HG03103 (cell line): Measurements from ENCODE around the gene PIBF1.
"Not testable (repeated sequence)": the region's sequence is repeated elsewhere in the genome, so short reads cannot be mapped to it uniquely, and the experiment has no call there.

Experiments
- ATAC-seq: cut with Tn5 transposase; IDR thresholded peaks from one replicate; pipeline ENCODE4 v1.9.1; 2021; ENCODE audit warnings: low read depth; ENCODE audit not compliant: unreplicated experiment

Gene PIBF1

DNA sequence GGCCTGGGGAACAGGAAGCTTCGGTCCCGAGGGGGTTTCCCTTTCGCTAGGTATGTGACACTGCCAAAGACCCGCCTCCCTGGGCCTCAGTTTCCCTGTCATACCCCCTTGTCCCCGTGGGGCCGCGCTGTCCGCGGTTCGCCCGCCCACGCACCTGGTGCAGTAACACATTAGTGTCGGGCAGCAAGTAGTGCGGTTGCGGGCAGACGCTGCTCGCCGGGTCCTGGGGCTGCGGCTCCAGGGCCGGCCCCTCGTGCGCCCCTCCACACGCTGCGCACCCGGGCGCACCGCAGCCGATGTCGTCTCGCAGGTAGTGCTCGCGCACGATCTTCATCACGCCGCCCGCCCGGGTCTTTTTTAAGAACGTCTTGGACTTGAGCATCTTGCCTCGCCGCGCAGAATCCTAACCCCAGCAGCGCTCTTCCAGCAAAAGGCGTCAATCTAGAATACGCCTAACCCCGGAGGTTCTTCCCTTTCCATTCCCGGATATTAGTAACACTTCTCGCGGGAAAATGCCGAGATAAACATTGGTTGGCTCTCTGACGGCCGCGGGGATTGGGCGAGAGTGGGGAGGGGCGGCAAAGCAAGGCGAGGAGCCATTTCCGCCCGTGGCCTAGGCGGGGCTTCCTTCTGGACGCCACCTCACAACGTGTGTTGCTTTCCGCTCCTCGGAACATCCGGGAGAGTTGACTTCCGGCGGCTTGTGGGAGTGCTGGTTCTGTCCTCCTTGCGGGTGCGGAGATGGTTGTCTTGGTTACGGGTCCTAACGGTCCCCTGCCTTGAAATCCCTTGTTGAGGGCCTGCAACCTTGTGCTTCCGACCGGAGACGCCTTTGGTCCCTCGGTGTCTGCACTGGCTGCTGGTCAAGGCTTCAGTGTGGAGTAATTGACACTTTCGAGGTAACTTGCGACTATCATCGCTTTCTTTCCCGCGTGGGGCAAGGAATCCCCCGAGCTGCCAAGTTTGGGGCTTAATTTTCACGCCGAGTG lies at the start of gene PIBF1, which contains the start of gene DIS3:
TSS of gene PIBF1 (plus strand) at position 683 of the 989 bp plus-strand sequence. CDS start 1,337 bp downstream, outside the sequence.
TSS of gene DIS3 (minus strand) at position 450 of the 989 bp plus-strand sequence. CDS start at position 382, 68 bp downstream.
- ATAC-seq = peak; percentile 95

DNA sequence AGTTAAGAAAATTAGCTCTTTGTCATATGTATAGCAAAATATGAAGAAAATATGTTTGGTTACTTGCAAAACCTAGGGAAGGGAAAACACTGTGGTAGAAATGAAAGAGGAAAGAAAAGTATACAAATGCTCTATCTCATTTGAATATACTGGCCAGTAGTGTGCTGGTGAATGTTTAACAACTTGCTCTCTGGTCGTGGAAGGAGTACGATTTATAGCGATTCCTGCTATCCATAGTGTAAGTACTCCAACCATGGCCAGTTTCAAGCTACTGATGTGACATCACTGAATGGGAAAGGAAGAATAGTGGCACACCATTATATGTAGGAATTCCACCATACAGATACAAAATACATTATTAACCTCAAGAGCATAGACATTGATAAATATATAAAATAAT lies 44.9 kb upstream of the PIBF1 start:
- no peak for ATAC-seq

DNA sequence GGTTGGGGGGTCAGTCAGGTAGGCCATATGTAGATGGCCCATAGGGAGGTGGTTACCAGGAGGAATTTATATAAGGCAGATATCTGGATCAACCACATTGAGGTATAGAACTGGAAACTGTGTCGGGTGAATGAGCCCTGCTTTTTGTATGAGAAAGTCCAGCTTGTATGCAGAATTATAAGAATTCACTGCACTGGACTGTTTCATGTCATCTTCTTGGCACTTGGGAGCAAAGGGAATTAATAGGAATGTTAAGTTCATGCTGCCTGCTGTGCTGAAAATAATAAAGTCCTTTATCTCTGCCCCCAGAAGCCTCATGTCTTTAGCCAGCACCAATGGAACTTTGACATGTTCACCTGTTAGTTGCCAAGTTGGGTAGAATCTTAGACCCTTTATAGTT lies 41.9 kb upstream of the PIBF1 start:
- no peak for ATAC-seq

GRCh38 chr13:72745260-72745659 lies 36.7 kb upstream of the PIBF1 start:
- no peak for ATAC-seq

- no peak for ATAC-seq
Measured at GRCh38 chr13:72751220-72751619, 30.7 kb upstream of the PIBF1 start.

- ATAC-seq = no peak
Measured at GRCh38 chr13:72754111-72754510, 27.8 kb upstream of the PIBF1 start.

GRCh38 chr13:72757792-72758535 lies 24.0 kb upstream of the PIBF1 start:
- ATAC-seq = no peak

GRCh38 chr13:72760189-72760588 lies 21.7 kb upstream of the PIBF1 start:
- ATAC-seq = no peak

DNA sequence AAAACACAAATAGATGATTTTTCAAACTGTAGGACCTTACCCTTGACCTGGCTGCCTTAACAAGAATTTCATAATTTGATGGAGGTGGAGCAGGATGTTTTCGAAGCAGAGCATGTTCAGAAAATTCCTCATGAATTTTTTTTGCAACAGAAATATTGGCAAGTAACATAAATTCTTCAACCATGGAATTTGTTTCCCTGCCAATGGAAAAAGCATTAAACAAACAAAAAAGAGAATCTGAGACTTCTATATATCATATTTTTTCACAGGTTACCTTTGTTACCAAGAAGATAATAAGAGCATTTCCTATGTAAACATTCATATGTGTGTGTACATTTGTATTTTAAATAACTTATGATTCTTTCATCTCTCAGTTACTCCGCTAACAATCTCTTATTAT lies 18.5 kb upstream of the PIBF1 start:
- ATAC-seq = no peak

DNA sequence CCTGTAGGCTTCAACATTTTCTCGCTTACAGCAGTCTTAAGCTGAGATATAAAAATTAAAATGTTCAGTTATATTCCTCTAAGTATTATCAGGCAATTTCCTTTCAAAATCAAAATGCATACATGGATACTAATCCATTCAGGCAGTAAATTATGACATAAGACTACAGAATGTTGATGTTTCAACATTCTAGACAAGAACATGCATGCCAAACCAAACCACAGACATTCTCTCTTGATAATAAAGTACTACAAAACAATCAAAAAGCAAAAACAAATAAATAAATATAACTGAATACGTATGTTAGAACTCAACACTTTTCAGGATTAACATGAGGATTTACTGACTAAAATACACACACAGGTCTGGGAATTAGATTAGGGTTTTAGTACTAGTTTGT lies 7.9 kb upstream of the PIBF1 start:
- ATAC-seq = no peak

- no peak for ATAC-seq
Measured at GRCh38 chr13:72782717-72783116, 784 bp downstream of the PIBF1 start.

- not testable (repeated sequence) for ATAC-seq
Measured at GRCh38 chr13:72784679-72785078, 2.7 kb downstream of the PIBF1 start.

DNA sequence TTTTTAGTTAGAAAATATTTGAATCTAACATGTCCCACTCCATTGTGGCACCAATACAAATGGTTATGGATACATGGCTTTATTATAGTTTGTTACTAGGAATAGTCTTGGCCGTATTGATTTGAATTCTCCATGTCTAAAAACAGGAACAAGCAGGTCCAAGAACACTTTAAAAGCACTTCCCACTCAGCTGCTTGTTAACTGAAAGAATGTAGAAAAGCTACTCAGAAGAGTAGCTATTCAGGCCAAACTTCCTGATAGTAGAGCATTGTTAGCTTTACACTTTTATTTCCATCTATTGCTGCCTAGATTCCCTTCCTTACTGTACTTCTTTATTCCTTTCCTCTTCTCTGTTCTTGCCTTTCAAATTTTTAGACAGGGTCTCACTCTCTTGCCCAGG lies 6.9 kb downstream of the PIBF1 start:
- no peak for ATAC-seq

DNA sequence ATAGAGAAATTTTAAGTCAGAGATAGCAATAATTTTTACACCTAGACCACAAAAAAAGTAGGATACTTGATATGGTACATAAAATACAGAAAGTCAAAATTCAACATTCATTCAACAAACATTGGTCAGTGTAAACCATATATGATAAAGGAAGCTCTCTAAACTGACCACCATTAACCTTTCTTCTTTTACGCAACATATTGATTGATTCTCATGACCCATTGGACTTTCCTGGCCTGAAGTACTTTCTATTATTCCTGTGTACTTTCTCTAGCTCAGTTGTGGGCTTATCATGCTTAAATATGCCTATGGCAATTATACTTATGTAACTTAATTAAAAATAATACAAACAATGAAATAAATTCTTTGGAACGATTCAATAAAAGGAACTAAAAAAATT lies 10.7 kb downstream of the PIBF1 start:
- ATAC-seq = no peak

- no peak for ATAC-seq
Measured at GRCh38 chr13:72798817-72799216, 16.9 kb downstream of the PIBF1 start.

DNA sequence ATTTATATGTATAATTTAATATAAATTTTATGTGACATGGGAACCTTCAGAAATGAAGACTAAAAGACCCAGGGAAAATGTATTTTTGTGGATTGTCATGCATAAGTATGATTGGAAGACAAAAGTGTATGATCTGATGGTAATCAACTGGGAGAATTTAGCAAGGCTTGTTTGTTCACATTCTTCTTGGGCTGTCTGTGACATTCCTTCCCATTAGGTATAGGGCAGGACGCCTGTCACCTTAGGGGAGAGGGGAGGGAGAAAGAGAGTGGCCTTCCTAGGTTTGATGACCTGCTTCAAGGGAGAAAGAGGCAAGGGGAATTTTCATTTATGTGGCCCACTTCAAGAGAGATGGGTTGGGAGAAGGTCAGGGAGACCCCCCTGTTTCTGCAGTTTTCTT lies 22.4 kb downstream of the PIBF1 start:
- no peak for ATAC-seq

DNA sequence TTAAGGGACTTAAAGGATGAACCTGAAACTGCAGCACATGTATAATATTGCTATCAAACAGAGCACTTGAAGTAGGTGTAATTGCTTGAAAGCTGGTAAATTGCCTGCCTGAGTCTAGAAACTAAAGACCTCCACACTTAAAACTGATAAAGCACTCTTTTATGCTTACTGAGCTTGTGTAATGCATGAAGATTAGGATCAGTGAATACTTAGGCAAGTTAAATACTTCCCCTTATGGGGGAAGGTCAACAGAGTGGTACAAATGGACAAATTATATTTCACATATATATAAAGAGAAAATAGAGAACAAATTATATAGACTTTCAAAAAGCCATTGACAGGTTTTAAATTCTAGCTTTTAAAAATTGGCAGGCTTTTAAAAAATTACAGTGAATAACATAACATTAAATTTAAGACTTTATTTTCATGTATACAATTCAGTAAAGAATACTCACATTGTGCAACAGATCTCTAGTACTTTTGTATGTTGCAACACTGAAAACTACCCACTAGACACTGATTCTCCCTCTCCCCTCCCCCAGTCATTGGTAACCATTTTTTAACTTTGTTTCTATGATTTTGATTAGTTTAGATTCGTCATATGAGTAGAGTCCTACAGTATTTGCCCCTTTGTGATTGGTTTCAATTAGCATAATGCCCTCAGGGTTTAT lies 23.9 kb downstream of the PIBF1 start:
- ATAC-seq = no peak

- ATAC-seq = not testable (repeated sequence)
Measured at GRCh38 chr13:72806514-72806913, 24.6 kb downstream of the PIBF1 start.

- ATAC-seq = no peak
Measured at GRCh38 chr13:72808917-72809500, 27.1 kb downstream of the PIBF1 start.

DNA sequence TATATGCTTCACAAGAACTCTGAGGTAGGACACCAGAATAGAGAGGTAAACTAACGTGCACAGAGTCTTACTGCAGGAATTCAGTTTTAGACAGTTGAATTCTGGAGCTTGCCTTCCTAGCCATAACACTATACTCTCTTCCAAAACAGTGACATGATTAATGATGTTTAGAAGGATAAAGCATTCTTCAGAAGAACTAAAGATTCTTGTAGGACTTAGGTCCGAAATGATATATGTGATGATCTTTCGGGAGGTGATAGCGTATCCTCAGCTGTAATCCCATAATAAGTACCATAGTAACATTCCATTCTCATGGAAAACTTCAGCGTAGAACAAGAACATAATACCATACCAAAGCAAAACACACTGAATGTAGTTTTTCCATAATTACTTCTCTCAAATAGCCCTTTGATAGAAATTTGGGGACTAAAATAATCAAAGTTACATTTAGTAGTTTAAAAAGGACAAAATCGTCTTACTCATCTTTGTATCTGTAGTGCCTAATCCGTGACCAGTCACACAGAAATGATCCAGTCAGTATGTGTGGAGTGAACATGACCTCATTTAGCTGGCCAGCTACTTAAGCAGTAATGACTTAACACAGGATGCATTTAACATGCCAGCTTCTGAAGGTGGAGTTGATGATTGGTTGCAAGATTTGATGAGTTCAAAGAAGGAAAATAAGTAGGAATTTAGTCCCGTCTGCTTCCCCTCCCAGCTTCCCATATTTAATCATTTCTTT lies 38.4 kb downstream of the PIBF1 start:
- ATAC-seq = no peak
